CD4-positive, alpha-beta memory T cell (primary cell): ENCODE data around the gene POLK. TPM values are rescaled to one million over a fixed set of nuclear protein-coding genes. Genes with fewer than 3 reads are reported as not detected.

Experiments used
- CTCF ChIA-PET: fragments of 350-600 bp; sonication (Branson Sonifier 250); formaldehyde crosslinking; loops from one replicate; lab custom pipeline; 2021; ENCODE audit warnings: inconsistent platforms; ENCODE audit not compliant: partially characterized antibody; lab: Charles Lee
- POLR2A ChIA-PET: fragments of 350-600 bp; sonication (Branson Sonifier 250); formaldehyde crosslinking; loops from one replicate; lab custom pipeline; 2021; ENCODE audit not compliant: partially characterized antibody; lab: Charles Lee
- DNase-seq, 5 donors: peaks; one replicate each; pipeline versions ENCODE4 v3.0.0 to v3.0.0-alpha.2; 2020 to 2022; ENCODE audit warnings: mixed read lengths in 1 of 5
- H3K27ac ChIP-seq: one replicate; pipeline ENCODE4 v1.7.0; 2013; ENCODE audit warnings: low read depth, low read length
- H3K27me3 ChIP-seq: 2 replicates; pipeline ENCODE4 v1.7.0; 2013; ENCODE audit warnings: mild to moderate bottlenecking, low read length, moderate library complexity; ENCODE audit not compliant: insufficient read depth
- H3K36me3 ChIP-seq: 2 replicates; pipeline ENCODE4 v1.7.0; 2013; ENCODE audit warnings: mild to moderate bottlenecking, low read length, moderate library complexity; ENCODE audit not compliant: insufficient read depth
- H3K4me1 ChIP-seq: 2 replicates; pipeline ENCODE4 v1.7.0; 2013; ENCODE audit warnings: mild to moderate bottlenecking, low read length, moderate library complexity; ENCODE audit not compliant: insufficient read depth
- H3K4me3 ChIP-seq, 2 donors: one replicate each; pipeline ENCODE4 v1.7.0; 2013; ENCODE audit warnings: low read length in 2 of 2, mild to moderate bottlenecking in 1 of 2
- H3K9me3 ChIP-seq, 2 donors: one replicate each; pipeline ENCODE4 v1.7.0; 2013; ENCODE audit warnings: low read length in 2 of 2, control low read depth in 1 of 2; ENCODE audit not compliant: control insufficient read depth in 1 of 2
- H3K27ac Mint-ChIP-seq, 7 donors: one replicate each; pipeline ENCODE4 v1.8.0; 2020 to 2021; ENCODE audit warnings: mixed read lengths in 7 of 7, mild to moderate bottlenecking in 6 of 7, inconsistent platforms in 3 of 7, moderate library complexity in 3 of 7
- H3K27me3 Mint-ChIP-seq, 2 donors: one replicate each; pipeline ENCODE4 v1.8.0; 2020 to 2021; ENCODE audit warnings: mixed read lengths in 2 of 2
- H3K36me3 Mint-ChIP-seq, 2 donors: one replicate each; pipeline ENCODE4 v1.8.0; 2020 to 2021; ENCODE audit warnings: mixed read lengths in 2 of 2, inconsistent platforms in 1 of 2, mild to moderate bottlenecking in 1 of 2
- H3K4me1 Mint-ChIP-seq, 4 donors: one replicate each; pipeline ENCODE4 v1.8.0; 2020 to 2021; ENCODE audit warnings: mixed read lengths in 4 of 4, mild to moderate bottlenecking in 1 of 4
- H3K4me3 Mint-ChIP-seq, 8 donors: one replicate each; pipeline ENCODE4 v1.8.0; 2020 to 2021; ENCODE audit warnings: mixed read lengths in 8 of 8, mild to moderate bottlenecking in 7 of 8, moderate library complexity in 6 of 8, inconsistent platforms in 3 of 8
- H3K9me3 Mint-ChIP-seq, 8 donors: one replicate each; pipeline ENCODE4 v1.8.0; 2020 to 2021; ENCODE audit warnings: mixed read lengths in 8 of 8, mild to moderate bottlenecking in 5 of 8, inconsistent platforms in 3 of 8, moderate library complexity in 1 of 8
- intact Hi-C: fragments of 100-400 bp; cut with micrococcal nuclease; formaldehyde crosslinking; loops from one replicate; pipeline ENCODE4 v1.15.1; 2023
- polyA plus RNA-seq, 2 donors: library from polyadenylated mRNA; unstranded; fragments of 300-500 nt; fragmentation: Illumina TruSeq; gene quantifications; one replicate each; pipeline ENCODE4 v1.2.3, GENCODE V29; 2021
- total RNA-seq, 2 experiments: library from RNA; stranded (reverse); gene quantifications; one replicate each; pipeline ENCODE4 v1.2.3, GENCODE V29; 2021

POLK gene
- total and polyA plus RNA-seq, 4 experiments from 2014 or later = 24.0 to 30.4 (median 27.7) TPM

- Mint-ChIP-seq H3K27ac (peak overlapping the region in 1 of 7 donors; percentile 17), H3K9me3 (peaks cover 0 to 6% (median 3%) of the 10 kb centered on the region in 8 donors), H3K4me3 (no peak overlapping the region), H3K4me1 (peaks cover 0 to 7% (median 3%) of the 10 kb centered on the region in 4 donors), H3K36me3 (no peaks in the 10 kb centered on the region), H3K27me3 (peaks cover 0 to 2% of the 10 kb centered on the region in 2 donors)
- ChIA-PET POLR2A (no interaction called here), CTCF (no interaction called here)
- Histone ChIP-seq H3K4me3 (no peak overlapping the region), H3K4me1 (no peaks in the 10 kb centered on the region), H3K36me3 (no peaks in the 10 kb centered on the region), H3K9me3 (no peaks in the 10 kb centered on the region), H3K27ac (no peak overlapping the region), H3K27me3 (no peaks in the 10 kb centered on the region)
- intact Hi-C loops = no loop called here
- DNase-seq = no peak
These were observed 137.0 kb downstream of the POLK start for GRCh38 chr5:75648712-75649111.

Other genes with a start within 250 kb of the POLK start
- gene HMGCR, start 174.7 kb upstream of the POLK start, total RNA-seq = 10 to 100 TPM; 39.6 to 43.0 TPM
- gene HMGCR, start 174.7 kb upstream of the POLK start, polyA plus RNA-seq = 10 to 100 TPM in 1 of 2 donors, 1 to 10 TPM in 1; 8.3 to 11.4 TPM
- 10 to 100 TPM; 43.8 to 49.7 TPM for gene CERT1, start 262 bp upstream of the POLK start, total RNA-seq
- gene CERT1, start 262 bp upstream of the POLK start, polyA plus RNA-seq = 10 to 100 TPM; 16.8 to 22.5 TPM
- under 1 TPM; 0.61 to 0.73 TPM for gene ANKDD1B, start 99.6 kb downstream of the POLK start, total RNA-seq
- gene ANKDD1B, start 99.6 kb downstream of the POLK start, polyA plus RNA-seq = not detected
- 10 to 100 TPM; 15.1 to 20.0 TPM for gene POC5, start 205.5 kb downstream of the POLK start, total RNA-seq
- gene POC5, start 205.5 kb downstream of the POLK start, polyA plus RNA-seq = 10 to 100 TPM; 14.1 to 14.8 TPM